Urinary bladder (tissue), 4 donors: ENCODE measurements around the gene MPZL1. TPM values are rescaled to one million over a fixed set of nuclear protein-coding genes. Genes with fewer than 3 reads are reported as not detected.
"Not testable (repeated sequence)": the region's sequence is repeated elsewhere in the genome, so short reads cannot be mapped to it uniquely, and the experiment has no call there.

Experiments used
- DNase-seq: peaks from one replicate; pipeline ENCODE4 v3.0.0-alpha.2; 2015; ENCODE audit errors: extremely low spot score
- H3K27ac ChIP-seq: one replicate; pipeline ENCODE4 v1.5.1; 2013; ENCODE audit warnings: low read depth, mild to moderate bottlenecking, moderate library complexity
- H3K36me3 ChIP-seq: one replicate; pipeline ENCODE4 v1.6.1; 2013; ENCODE audit warnings: mild to moderate bottlenecking, moderate library complexity; ENCODE audit not compliant: insufficient read depth
- H3K4me1 ChIP-seq: one replicate; pipeline ENCODE4 v1.6.1; 2013; ENCODE audit warnings: mild to moderate bottlenecking, moderate library complexity; ENCODE audit not compliant: insufficient read depth
- H3K4me3 ChIP-seq: one replicate; pipeline ENCODE4 v1.5.1; 2013; ENCODE audit warnings: low read depth, low read length
- WGBS: extraction: QIAGEN DNeasy Blood & Tissue Kit; methylation state at CpG from one replicate; pipeline ENCODE4 v1.1.7; 2013; 5-methylcytosine and 5-hydroxymethylcytosine counted together
- polyA plus RNA-seq: library from polyadenylated mRNA; stranded (reverse); fragments of 200-250 nt; gene quantifications from one replicate; pipeline ENCODE4 v1.2.3, GENCODE V29; 2013
- total RNA-seq: library from RNA; depleted of rRNA; stranded (reverse); fragments of >200 nt; gene quantifications from one replicate; pipeline ENCODE4 v1.2.3, GENCODE V29; 2014
- donor health status: healthy with polysubstance abuse.
- donor health status: healthy.

MPZL1 gene
- total and polyA plus RNA-seq, 2 donors: 79.4 to 154 TPM

DNA sequence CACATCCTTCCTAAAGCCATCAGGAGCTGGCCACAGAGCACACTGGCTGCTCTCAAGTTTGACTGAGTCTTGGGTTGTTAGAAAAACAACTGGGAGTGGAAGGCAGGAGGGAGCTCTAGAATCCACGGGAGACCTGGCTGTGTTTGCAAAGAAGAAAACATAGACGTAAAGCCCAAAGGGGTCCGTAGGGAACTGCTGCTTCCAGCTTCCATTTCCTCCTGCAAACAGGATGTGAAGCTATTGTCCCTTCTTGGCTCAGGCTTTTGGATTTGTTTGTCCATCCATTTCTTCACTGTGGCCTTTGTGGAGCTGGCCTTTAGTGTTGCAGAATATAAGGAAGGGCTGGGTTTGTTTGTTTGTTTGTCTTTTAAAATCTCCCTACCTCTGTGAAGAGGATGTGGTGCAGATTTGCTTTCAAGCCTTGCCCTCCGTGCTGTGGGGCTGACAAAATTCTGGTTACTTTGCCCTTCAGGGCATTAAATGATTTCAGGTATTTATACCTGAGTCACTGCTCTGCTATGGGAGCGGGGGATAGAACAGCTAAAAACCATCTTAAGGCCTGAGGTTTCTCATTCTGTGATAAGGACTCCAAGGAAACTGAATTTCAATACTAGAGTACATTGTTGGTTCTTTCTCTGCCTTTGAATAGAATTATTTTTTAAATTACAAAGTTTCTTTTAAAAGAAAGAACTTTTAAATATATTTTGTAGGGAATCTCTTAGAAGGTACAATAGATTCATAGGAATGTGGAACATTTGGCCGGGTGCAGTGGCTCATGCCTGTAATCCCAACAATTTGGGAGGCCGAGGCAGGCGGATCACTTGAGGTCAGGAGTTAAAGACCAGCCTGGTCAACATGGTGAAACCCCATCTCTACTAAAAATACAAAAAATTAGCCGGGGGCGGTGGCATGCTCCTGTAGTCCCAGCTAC lies 74.3 kb downstream of the MPZL1 start:
- no peak for DNase-seq
- H3K36me3 ChIP-seq: no peaks in the 10 kb centered on the region
- no peak overlapping the region for H3K4me3 ChIP-seq
- H3K4me1 ChIP-seq: no peaks in the 10 kb centered on the region
- peak overlapping the region; percentile 23 for H3K27ac ChIP-seq
- 62% methylated on average over 10 of the region's 10 CpGs for WGBS

DNA sequence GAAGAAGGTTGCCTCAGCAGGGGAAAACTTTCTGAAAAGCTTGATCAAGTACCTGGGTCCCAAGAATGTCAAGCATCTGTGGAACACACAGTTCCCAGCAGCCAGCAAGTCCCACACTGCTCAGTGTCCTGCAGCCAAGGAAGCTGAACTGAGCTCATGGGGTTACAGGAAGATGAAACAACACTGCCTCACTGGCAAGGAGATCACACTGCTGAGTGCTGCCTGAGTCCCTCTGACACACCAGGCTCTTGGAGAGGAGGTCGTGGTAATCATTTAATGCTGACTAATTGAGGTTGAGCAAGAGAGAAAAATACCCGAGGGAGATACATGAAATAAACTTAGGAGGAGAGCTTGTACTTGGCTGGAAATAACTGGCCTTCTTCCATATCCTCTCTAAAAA lies 75.2 kb downstream of the MPZL1 start:
- Histone ChIP-seq H3K4me1 (no peaks in the 10 kb centered on the region), H3K36me3 (no peaks in the 10 kb centered on the region), H3K27ac (peak overlapping the region; percentile 48), H3K4me3 (no peak overlapping the region)
- 2% methylated on average over 2 of the region's 2 CpGs for WGBS
- peak; percentile 42 for DNase-seq

DNA sequence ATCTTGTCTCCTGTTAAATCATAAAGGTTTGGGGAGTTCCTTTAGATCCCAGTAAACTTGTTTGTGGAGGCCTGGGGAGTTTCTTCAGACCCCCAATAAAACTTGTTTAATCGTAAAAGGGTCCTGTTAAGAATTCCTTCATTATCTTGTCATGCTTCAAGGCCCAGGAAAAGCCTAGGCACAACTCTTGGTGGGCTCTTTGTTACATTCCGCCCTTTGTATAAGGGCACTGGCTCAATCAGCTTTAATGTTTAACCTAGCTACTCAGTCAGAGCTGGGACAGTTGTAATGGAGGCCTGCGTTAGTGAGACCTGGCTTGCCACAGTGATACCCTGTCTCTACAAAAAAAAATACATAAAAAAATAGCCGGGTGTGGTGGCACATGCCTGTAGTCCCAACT lies 77.2 kb downstream of the MPZL1 start:
- Histone ChIP-seq H3K27ac (no peak overlapping the region), H3K4me3 (no peak overlapping the region), H3K36me3 (no peaks in the 10 kb centered on the region), H3K4me1 (no peaks in the 10 kb centered on the region)
- 87% methylated on average over 4 of the region's 4 CpGs for WGBS
- DNase-seq: no peak

DNA sequence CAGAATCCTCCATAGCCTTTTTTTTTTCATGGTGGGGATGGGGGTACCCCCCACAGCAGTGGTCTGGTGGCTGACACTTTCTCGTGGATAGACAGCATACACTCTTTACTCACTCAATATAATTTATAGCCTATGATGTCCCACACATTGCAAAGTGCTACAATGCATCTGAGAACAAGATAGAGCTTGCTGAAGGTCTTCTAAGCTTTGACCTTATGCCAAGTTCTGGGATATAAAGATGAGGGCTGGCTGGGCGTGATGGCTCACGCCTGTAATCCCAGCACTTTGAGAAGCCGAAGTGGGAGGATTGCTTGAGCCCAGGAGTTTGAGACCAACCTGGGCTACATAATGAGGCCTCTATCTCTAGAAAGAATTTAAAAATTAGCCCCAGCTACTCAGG lies 78.0 kb downstream of the MPZL1 start:
- no peaks in the 10 kb centered on the region for H3K4me1 ChIP-seq
- 64% methylated on average over 4 of the region's 4 CpGs for WGBS
- no peaks in the 10 kb centered on the region for H3K36me3 ChIP-seq
- DNase-seq: no peak
- no peak overlapping the region for H3K4me3 ChIP-seq
- no peak overlapping the region for H3K27ac ChIP-seq

DNA sequence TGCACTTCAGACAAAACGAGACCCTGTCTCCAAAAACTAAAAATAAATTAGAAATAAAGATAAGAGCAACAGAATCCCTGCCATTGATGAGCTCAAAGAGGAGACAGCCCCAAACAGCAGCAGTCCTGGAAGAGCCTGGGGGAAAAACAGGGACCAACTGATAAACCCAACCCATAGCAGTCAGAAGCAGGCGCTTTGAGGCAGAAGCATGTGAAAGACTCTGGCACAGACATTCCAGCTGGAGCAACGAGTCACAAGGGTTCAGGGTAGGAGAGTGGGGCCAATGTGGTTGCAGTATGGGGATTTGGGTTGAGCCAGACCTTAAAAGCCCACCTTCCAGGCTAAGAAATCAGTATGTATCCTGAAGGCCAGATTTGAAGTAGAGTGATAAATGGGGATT lies 78.5 kb downstream of the MPZL1 start:
- H3K27ac ChIP-seq: no peak overlapping the region
- H3K4me3 ChIP-seq: no peak overlapping the region
- H3K4me1 ChIP-seq: no peaks in the 10 kb centered on the region
- DNase-seq: no peak
- no peaks in the 10 kb centered on the region for H3K36me3 ChIP-seq
- WGBS: 52% methylated on average over 3 of the region's 3 CpGs

DNA sequence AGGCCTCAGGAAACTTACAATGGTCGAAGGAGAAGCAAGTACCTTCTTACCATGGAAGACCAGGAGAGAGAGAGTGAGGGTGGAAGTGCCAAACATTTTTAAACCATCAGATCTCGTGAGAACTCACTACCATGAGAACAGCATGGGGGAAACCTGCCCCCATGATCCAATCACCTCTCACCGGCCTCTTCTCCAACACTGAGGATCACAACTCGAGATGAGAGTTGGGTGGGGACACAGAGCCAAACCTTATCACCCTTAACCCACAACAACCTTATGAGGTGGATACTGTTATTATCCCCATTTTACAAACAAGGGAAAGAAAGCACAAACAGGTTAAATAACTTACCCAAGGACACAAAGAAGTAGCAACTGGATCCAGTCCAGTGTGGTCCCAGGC lies 80.5 kb downstream of the MPZL1 start:
- no peaks in the 10 kb centered on the region for H3K36me3 ChIP-seq
- H3K4me1 ChIP-seq: no peaks in the 10 kb centered on the region
- no peak for DNase-seq
- no peak overlapping the region for H3K27ac ChIP-seq
- no peak overlapping the region for H3K4me3 ChIP-seq
- 94% methylated on average over 4 of the region's 4 CpGs for WGBS

DNA sequence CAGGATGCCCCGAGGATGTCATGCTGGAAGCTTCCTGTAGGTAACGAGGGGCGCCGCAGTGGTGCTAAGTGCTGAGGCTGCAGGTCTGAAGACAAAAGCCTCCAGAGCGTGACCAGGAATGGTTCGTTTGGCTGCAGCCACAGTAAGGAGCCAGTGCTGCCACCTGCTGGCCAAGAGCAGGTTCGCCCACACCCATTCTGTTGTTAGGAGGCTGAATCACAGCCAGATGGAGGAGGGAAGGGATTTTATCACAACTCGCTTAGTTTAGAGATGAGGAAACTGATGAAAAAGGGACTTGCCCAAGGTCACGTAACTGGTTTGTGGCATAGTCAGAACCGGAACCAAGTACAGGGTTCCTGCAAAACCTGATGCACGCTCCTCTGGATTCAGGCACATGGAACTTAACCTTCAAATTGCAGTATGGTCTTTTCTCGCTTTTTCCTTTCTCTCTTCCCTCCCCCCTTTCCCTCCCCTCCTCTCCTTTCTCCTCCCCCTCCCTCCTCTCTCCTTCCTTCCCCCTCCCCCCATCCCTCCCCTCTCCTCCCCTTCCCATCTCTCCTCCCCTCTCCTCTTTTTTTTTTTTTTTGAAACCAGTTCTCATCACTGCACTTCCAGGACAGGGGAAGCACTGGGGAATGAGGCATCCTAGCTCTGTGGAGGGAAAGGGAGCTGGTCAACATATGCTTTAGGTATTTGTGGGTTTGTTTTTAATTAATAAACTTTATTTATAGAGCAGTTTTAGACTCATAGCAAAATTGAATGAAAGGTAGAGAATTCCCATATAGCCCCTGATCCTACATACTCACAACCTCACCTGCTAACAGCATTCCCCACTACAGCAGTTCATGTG lies 81.8 kb downstream of the MPZL1 start:
- H3K4me1 ChIP-seq: no peaks in the 10 kb centered on the region
- H3K4me3 ChIP-seq: no peak overlapping the region
- no peaks in the 10 kb centered on the region for H3K36me3 ChIP-seq
- no peak for DNase-seq
- 18% methylated on average over 12 of the region's 12 CpGs for WGBS
- H3K27ac ChIP-seq: no peak overlapping the region

DNA sequence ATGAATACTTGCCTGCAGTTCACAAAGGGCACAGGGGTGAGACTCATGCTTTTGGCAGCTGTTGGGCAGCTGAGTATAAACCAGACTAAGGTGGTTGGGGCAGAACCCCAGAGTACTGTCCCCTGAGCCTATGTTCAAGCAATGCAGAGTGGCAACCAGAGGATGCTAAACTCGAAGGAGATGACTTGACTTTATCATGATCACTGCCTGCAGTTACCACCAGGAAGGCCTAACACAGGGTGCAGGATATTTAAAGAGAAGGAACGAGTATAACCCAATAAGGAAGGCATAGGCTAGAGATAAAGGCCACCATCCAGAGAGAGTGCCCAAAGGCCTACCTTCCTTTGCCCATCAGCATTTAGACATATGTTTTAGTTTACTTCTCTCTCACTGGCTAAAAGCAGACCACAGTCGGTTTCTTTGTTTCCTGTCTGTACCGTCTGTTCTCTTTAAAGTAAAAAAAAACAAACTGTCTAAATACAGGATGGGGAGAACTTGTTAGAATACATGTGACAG lies 83.3 kb downstream of the MPZL1 start:
- Histone ChIP-seq H3K4me3 (no peak overlapping the region), H3K36me3 (no peaks in the 10 kb centered on the region), H3K4me1 (no peaks in the 10 kb centered on the region), H3K27ac (no peak overlapping the region)
- 68% methylated on average over 4 of the region's 4 CpGs for WGBS
- DNase-seq: no peak

DNA sequence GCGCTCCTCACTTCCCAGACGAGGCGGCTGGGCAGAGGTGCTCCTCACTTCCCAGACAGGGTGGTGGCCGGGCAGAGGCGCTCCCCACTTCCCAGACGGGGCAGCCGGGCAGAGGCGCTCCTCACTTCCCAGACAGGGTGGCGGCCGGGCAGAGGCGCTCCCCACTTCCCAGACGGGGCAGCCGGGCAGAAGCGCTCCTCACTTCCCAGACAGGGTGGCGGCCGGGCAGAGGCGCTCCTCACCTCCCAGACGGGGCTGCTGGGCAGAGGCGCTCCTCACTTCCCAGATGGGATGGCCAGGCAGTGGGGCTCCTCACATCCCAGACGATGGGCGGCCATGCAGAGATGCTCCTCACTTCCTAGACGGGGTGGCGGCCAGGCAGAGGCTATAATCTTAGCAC lies 84.5 kb downstream of the MPZL1 start:
- WGBS: 94% methylated on average over 23 of the region's 23 CpGs
- DNase-seq, H3K4me1 ChIP-seq, H3K36me3 ChIP-seq, H3K4me3 ChIP-seq, H3K27ac ChIP-seq: not testable (repeated sequence)

DNA sequence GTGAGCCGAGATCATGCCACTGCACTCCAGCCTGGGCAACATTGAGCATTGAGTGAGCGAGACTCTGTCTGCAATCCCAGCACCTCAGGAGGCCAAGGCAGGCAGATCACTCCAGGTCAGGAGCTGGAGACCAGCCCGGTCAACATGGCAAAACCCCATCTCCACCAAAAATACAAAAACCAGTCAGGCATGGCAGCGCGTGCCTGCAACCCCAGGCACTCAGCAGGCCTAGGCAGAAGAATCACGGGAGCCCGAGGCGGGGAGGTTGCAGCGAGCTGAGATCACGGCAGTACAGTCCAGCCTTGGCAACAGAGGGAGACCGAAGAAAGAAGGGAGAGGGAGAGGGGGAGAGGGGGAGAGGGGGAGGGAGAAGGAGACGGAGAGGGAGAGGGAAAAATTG lies 84.9 kb downstream of the MPZL1 start:
- DNase-seq, H3K4me3 ChIP-seq, H3K4me1 ChIP-seq, H3K27ac ChIP-seq, H3K36me3 ChIP-seq: not testable (repeated sequence)
- 94% methylated on average over 12 of the region's 12 CpGs for WGBS

DNA sequence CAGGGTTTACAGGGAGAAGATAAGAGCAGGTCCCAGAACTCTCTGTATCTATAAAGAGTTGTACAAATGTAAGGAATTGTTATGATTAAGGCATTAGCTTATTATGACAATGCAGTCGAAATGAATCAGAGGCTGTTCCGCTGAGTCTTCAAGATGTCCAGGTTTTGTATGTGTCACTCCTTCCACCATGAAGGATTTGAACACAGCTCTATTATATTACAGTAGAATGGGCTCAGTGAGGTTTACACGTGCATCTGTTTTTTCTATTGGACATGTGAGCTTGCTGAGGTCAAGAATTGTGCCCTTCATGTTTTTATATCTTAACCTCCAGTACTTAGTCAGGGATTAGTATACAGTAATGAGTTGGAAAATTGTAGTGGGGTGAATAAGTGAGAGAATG lies 86.3 kb downstream of the MPZL1 start:
- no peaks in the 10 kb centered on the region for H3K36me3 ChIP-seq
- no peaks in the 10 kb centered on the region for H3K4me1 ChIP-seq
- no peak overlapping the region for H3K4me3 ChIP-seq
- no peak for DNase-seq
- WGBS: 69% methylated on average over 3 of the region's 3 CpGs
- no peak overlapping the region for H3K27ac ChIP-seq

DNA sequence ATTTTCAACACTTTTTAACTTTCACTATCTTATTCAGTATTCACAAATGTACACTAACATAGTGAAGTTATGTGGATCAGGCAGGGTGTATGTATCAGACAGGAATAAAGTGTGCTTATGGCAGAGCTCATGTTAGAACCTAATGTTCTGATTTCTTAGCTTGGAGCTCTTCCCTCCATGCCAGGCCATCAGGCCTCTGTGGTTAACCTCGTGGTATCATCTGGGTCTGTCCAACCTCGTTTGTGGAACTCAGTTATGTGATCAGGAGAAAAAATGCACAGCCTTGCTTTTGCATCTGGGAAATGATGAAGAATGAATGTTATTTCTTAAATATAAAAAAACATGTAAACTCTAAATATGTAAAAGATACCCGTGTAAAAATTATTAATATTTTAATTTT lies 86.9 kb downstream of the MPZL1 start:
- 76% methylated on average over 3 of the region's 3 CpGs for WGBS
- Histone ChIP-seq H3K27ac (no peak overlapping the region), H3K36me3 (no peaks in the 10 kb centered on the region), H3K4me1 (no peaks in the 10 kb centered on the region), H3K4me3 (no peak overlapping the region)
- no peak for DNase-seq

DNA sequence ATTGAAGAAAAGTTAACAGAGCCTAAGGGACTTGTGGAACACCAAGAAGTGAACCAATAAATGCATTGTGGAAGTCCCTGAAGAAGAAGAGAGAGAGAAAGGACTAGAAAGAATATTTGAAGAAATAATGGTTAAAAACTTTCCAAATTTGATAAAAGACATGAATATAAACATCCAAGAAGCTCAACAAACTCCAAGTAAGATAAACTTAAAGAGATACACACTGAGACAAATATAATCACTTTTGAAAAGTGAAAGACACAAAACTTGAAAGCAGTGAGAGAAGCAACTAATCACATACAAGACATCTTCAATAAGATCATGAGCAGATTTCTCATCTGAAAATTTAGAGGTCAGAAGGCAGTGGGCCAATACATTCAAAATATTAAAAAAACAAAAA lies 91.2 kb downstream of the MPZL1 start:
- no peak overlapping the region for H3K4me3 ChIP-seq
- H3K27ac ChIP-seq: no peak overlapping the region
- no peaks in the 10 kb centered on the region for H3K4me1 ChIP-seq
- no peak for DNase-seq
- H3K36me3 ChIP-seq: no peaks in the 10 kb centered on the region

DNA sequence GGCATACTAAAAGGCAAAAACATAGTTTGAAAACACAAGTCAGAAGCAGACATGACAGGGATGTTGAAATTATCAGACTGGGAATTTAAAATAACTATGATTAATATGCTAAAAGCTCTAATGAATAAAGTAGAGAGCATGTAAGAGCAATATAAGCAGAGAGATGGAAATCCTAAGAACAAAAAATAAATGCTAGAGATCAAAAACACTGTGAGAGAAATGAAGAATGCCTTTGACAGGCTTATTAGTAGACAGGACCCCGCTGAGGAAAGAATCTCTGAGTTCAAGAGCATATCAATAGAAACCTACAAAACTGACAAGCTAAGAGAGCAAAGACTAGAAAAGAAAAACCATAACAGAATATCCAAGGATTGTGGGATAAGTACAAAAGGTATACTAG lies 93.9 kb downstream of the MPZL1 start:
- no peak for DNase-seq
- Histone ChIP-seq H3K27ac (no peak overlapping the region), H3K4me3 (no peak overlapping the region), H3K4me1 (no peaks in the 10 kb centered on the region), H3K36me3 (no peaks in the 10 kb centered on the region)
- WGBS: 96% methylated on average over 1 of the region's 1 CpG
